ENCODE results near the gene CDH15. TPM values are rescaled to one million over a fixed set of nuclear protein-coding genes. Genes with fewer than 3 reads are reported as not detected.

Gene CDH15, protein sequence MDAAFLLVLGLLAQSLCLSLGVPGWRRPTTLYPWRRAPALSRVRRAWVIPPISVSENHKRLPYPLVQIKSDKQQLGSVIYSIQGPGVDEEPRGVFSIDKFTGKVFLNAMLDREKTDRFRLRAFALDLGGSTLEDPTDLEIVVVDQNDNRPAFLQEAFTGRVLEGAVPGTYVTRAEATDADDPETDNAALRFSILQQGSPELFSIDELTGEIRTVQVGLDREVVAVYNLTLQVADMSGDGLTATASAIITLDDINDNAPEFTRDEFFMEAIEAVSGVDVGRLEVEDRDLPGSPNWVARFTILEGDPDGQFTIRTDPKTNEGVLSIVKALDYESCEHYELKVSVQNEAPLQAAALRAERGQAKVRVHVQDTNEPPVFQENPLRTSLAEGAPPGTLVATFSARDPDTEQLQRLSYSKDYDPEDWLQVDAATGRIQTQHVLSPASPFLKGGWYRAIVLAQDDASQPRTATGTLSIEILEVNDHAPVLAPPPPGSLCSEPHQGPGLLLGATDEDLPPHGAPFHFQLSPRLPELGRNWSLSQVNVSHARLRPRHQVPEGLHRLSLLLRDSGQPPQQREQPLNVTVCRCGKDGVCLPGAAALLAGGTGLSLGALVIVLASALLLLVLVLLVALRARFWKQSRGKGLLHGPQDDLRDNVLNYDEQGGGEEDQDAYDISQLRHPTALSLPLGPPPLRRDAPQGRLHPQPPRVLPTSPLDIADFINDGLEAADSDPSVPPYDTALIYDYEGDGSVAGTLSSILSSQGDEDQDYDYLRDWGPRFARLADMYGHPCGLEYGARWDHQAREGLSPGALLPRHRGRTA
- total RNA-seq = 0.09 and 0.19 TPM in 2 replicates

DNA sequence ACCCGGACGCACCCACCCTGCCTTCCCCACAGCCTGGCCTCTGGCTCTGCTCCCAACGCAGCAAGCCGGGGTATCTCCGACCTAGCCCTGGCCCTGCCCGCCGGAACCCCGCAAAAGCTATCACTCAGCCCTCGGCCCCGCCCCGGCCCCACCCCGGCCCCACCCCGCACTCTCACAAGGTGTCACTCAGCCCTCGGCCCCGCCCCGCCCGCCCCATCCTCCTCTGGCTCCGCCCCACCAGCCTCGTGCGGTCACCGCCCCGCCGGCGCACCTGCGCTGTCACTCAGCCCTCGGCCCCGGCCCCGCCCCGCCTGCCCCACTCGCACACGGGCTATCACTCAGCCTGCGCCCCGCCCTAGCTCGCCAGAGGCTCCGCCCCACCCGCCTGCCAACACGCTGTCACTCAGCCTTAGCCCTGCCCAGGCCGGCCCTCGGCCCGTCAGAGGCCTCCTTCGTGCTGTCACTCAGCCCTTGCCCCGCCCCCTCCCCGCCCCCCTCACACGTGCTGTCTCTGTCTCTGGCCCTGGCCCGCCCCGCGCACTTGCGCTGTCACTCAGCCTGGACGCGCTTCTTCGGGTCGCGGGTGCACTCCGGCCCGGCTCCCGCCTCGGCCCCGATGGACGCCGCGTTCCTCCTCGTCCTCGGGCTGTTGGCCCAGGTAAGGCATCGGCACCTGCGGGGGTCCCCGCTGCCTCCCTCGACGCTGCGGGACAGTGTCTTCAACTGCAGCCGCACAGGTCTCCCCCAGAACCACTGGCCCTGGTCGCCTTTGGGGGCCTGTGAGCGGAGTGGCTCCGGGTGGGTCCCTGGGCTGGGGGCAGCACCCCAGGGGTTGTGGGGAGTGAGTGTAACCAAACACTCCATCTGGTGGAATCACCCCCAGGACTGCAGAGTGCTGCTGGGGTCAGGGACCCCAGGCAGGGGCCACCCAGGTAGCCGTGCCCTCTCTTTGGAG lies at the start of gene CDH15:
TSS of gene CDH15 (plus strand) at position 533 of the 955 bp plus-strand sequence. CDS start at position 617, 84 bp downstream.

GRCh38 chr16:89200124-89200849 lies 28.7 kb downstream of the CDH15 start, which contains the start of gene SLC22A31:
TSS of gene SLC22A31 (minus strand) at chr16:89200537. CDS start at chr16:89200501, 36 bp downstream.

GRCh38 chr16:89217388-89218191 lies 46.0 kb downstream of the CDH15 start, which contains the start of gene ZNF778:
TSS of gene ZNF778 (plus strand) at chr16:89217703. CDS start at chr16:89221128, 3,425 bp downstream.

Other genes with a start within 250 kb of the CDH15 start
- not detected in 2 replicates for gene CBFA2T3, start 194.5 kb upstream of the CDH15 start, total RNA-seq
- 20.2 and 27.3 TPM in 2 replicates for gene ACSF3, start 77.9 kb upstream of the CDH15 start, total RNA-seq
- gene SLC22A31, start 28.8 kb downstream of the CDH15 start, total RNA-seq = 0.18 TPM in 1 of 2 replicates, not detected in the other
- gene ZNF778, start 46.0 kb downstream of the CDH15 start, total RNA-seq = 10.2 and 11.0 TPM in 2 replicates